A549 (cell line): Measurements from ENCODE around the gene MUC3A.

ENCODE experiments used
- CEBPB ChIP-seq, 2 experiments: fragments of >200 bp in 1 of 2; sonication (Bioruptor Twin) in 1 of 2; formaldehyde crosslinking in 1 of 2; IDR thresholded peaks; 2 replicates each; pipeline ENCODE4 v1.6.1; 2012 to 2016
- MYC ChIP-seq: IDR thresholded peaks from 2 replicates; pipeline ENCODE4 v1.6.1; 2012; ENCODE audit warnings: mild to moderate bottlenecking, inconsistent platforms, low read length, improper control_type of control experiment, borderline replicate concordance
- POLR2A ChIP-seq: IDR thresholded peaks from 2 replicates; pipeline ENCODE4 v1.6.1; 2012; ENCODE audit warnings: mild to moderate bottlenecking, low read length
- RAD21 ChIP-seq, 2 experiments: fragments of >200 bp in 1 of 2; sonication (Bioruptor Twin) in 1 of 2; formaldehyde crosslinking in 1 of 2; IDR thresholded peaks in 1 of 2; conservative IDR thresholded peaks in 1 of 2; 2 replicates in 1 of 2; 3 replicates in 1 of 2; pipeline ENCODE4 v1.6.1; 2012 to 2018; ENCODE audit warnings: inconsistent platforms in 1 of 2
- SMC3 ChIP-seq: fragments of >200 bp; sonication (Bioruptor Twin); formaldehyde crosslinking; IDR thresholded peaks from 3 replicates; pipeline ENCODE4 v1.6.1; 2018; ENCODE audit warnings: inconsistent platforms
- SREBF2 ChIP-seq: fragments of 450-650 bp; IDR thresholded peaks from 2 replicates; pipeline ENCODE4 v1.6.1; 2014; ENCODE audit warnings: mild to moderate bottlenecking, moderate library complexity
- ZFP36 ChIP-seq: fragments of 450-650 bp; IDR thresholded peaks from 2 replicates; pipeline ENCODE4 v1.6.1; 2014; ENCODE audit warnings: borderline replicate concordance; ENCODE audit not compliant: partially characterized antibody
- TF ChIP-seq, protein P1 (sequence below): fragments of >200 bp; sonication (Bioruptor Twin); formaldehyde crosslinking; IDR thresholded peaks from 3 replicates; pipeline ENCODE4 v1.5.1; 2016
- TF ChIP-seq, protein P2 (sequence below): IDR thresholded peaks from 2 replicates; pipeline ENCODE4 v1.6.1; 2012

DNA sequence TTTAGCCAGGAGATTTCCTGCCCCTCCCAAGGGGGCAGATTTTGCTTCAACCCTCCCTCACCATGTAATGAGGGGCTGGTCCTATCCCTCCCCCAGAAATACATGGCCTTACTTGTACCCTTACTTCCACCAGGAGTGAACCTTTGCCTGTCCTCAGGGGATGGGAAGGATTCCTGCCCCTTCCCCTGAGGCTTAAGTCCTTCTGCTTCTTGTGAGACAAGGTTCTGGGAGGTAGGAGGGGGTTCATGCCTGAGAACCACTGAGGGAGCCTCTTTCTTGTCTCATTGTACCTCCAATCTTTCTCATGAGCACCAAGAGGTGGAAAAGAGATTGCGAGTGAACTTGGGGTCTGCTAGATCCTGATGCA is 19.5 kb upstream of the MUC3A start:
- no peak for TF ChIP-seq RAD21 (conservative IDR thresholded peaks at IDR 0.05 in 1 of 2, IDR thresholded peaks at IDR 0.05 in 1 of 2)
- TF ChIP-seq, protein P1, sequence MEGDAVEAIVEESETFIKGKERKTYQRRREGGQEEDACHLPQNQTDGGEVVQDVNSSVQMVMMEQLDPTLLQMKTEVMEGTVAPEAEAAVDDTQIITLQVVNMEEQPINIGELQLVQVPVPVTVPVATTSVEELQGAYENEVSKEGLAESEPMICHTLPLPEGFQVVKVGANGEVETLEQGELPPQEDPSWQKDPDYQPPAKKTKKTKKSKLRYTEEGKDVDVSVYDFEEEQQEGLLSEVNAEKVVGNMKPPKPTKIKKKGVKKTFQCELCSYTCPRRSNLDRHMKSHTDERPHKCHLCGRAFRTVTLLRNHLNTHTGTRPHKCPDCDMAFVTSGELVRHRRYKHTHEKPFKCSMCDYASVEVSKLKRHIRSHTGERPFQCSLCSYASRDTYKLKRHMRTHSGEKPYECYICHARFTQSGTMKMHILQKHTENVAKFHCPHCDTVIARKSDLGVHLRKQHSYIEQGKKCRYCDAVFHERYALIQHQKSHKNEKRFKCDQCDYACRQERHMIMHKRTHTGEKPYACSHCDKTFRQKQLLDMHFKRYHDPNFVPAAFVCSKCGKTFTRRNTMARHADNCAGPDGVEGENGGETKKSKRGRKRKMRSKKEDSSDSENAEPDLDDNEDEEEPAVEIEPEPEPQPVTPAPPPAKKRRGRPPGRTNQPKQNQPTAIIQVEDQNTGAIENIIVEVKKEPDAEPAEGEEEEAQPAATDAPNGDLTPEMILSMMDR, result no peak
- TF ChIP-seq, protein P2, sequence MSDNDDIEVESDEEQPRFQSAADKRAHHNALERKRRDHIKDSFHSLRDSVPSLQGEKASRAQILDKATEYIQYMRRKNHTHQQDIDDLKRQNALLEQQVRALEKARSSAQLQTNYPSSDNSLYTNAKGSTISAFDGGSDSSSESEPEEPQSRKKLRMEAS, result no peak
- TF ChIP-seq POLR2A, result no peak
- no peak for TF ChIP-seq ZFP36
- no peak for TF ChIP-seq CEBPB (IDR thresholded peaks at IDR 0.05)
- no peak for TF ChIP-seq SREBF2
- no peak for TF ChIP-seq MYC
- TF ChIP-seq SMC3, result no peak
